Coronary artery (tissue), 2 donors: ENCODE data around the gene SMG1.
"Not testable (repeated sequence)": the region's sequence is repeated elsewhere in the genome, so short reads cannot be mapped to it uniquely, and the experiment has no call there.

Experiments
- DNase-seq: peaks from one replicate; pipeline ENCODE4 v3.0.0-alpha.2; 2017; ENCODE audit warnings: low spot score
- H3K27ac ChIP-seq, 2 donors: fragments of 200-600 bp; sonication (generic); one replicate each; pipeline ENCODE4 v1.5.1; 2016 to 2019
- H3K4me3 ChIP-seq: fragments of 200-600 bp; sonication (generic); 2 replicates; pipeline ENCODE4 v1.5.1; 2016; ENCODE audit warnings: mild to moderate bottlenecking, moderate library complexity
- TF ChIP-seq, protein P1 (sequence below): fragments of 200-600 bp; sonication (generic); IDR thresholded peaks from one replicate; pipeline ENCODE4 v1.5.1; 2019; ENCODE audit warnings: antibody characterized with exemption

Gene SMG1

GRCh38 chr16:18958621-18959029, 32.4 kb upstream of the SMG1 start:
- no peak overlapping the region for H3K27ac ChIP-seq
- TF ChIP-seq, protein P1, sequence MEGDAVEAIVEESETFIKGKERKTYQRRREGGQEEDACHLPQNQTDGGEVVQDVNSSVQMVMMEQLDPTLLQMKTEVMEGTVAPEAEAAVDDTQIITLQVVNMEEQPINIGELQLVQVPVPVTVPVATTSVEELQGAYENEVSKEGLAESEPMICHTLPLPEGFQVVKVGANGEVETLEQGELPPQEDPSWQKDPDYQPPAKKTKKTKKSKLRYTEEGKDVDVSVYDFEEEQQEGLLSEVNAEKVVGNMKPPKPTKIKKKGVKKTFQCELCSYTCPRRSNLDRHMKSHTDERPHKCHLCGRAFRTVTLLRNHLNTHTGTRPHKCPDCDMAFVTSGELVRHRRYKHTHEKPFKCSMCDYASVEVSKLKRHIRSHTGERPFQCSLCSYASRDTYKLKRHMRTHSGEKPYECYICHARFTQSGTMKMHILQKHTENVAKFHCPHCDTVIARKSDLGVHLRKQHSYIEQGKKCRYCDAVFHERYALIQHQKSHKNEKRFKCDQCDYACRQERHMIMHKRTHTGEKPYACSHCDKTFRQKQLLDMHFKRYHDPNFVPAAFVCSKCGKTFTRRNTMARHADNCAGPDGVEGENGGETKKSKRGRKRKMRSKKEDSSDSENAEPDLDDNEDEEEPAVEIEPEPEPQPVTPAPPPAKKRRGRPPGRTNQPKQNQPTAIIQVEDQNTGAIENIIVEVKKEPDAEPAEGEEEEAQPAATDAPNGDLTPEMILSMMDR: no peak
- no peak overlapping the region for H3K4me3 ChIP-seq
- no peak for DNase-seq

- H3K4me3 ChIP-seq, DNase-seq, H3K27ac ChIP-seq: not testable (repeated sequence)
Measured at GRCh38 chr16:18956658-18957241, 30.5 kb upstream of the SMG1 start.

DNA sequence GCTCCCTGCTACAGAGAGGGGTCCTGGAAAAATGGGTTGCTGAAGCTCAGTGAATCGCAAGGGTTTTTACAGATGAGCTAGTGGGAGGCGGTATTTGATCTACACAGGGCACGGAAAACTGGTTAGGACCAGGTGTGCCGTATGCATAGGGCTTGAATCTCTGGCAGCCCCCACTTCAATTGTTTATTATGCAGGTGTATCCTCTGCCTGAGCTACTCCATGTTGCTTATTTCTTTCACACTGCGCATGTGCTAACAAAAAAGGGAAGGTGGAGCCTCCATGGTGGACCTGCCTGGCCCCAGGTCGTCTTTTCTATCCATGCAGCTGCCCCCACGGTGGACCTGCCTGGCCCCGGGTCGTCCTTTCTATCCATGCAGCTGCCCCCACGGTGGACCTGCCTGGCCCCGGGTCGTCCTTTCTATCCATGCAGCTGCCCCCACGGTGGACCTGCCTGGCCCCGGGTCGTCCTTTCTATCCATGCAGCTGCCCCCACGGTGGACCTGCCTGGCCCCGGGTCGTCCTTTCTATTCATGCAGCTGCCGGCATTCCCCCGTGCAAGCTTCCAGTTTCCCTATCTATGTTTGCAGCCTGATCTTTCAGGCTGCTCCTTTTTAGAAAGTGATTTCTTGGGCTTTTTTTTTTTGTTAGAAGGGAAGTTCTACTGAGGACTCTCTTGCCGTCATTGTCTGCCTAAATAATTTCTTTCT, 29.8 kb upstream of the SMG1 start:
- H3K27ac ChIP-seq, H3K4me3 ChIP-seq, DNase-seq: not testable (repeated sequence)

DNA sequence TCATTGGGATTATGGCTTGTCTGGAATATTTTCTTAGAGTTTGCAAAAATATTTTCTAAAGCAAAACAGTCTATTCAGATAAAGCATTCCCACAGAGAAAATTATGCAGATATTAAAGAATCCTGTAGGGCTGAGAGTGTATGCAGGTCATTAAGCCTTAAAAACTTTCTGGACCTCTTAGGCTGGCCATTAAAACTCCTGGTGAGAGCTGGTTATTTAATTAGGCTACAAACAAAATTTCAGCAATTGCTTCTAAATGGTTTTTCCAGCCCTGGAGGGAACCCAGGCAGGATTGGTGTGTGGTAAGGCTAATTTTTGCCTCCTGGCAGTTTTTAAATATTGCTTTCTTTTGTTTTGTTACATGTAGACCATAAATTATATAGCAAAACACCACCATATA, 27.3 kb upstream of the SMG1 start:
- TF ChIP-seq, protein P1: no peak
- no peak overlapping the region for H3K4me3 ChIP-seq
- no peak overlapping the region for H3K27ac ChIP-seq
- no peak for DNase-seq

DNA sequence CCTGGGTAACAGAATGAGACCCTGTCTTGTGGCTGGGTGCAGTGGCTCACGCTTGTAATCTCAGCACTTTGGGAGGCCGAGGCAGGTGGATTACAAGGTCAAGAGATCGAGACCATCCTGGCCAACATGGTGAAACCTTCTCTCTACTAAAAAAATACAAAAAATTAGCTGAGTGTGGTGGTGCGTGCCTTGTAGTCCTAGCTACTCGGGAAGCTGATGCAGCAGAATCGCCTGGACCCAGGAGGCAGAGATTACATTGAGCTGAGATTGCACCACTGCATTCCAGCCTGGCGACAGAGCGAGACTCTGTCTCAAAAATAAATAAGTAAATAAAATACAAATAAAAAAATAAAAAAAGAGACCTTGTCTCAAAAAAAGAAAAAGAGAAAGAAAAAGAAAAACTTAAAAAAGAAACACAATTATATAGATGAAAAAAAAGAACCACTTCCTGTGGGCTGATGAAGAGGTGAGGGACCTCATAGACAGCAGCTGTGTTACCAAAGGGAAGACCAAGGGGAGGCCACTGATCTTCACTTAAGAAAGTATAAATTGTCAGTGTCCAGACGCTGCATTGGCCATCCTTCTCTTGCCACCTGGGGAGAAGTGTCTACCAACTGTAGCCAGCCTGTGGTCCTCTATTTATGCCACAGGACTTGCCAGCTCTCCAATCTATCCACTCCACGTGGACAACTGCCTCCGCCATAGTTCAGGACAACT, 24.4 kb upstream of the SMG1 start:
- Histone ChIP-seq H3K27ac (no peak overlapping the region), H3K4me3 (no peak overlapping the region)
- DNase-seq: no peak
- TF ChIP-seq, protein P1: no peak

DNA sequence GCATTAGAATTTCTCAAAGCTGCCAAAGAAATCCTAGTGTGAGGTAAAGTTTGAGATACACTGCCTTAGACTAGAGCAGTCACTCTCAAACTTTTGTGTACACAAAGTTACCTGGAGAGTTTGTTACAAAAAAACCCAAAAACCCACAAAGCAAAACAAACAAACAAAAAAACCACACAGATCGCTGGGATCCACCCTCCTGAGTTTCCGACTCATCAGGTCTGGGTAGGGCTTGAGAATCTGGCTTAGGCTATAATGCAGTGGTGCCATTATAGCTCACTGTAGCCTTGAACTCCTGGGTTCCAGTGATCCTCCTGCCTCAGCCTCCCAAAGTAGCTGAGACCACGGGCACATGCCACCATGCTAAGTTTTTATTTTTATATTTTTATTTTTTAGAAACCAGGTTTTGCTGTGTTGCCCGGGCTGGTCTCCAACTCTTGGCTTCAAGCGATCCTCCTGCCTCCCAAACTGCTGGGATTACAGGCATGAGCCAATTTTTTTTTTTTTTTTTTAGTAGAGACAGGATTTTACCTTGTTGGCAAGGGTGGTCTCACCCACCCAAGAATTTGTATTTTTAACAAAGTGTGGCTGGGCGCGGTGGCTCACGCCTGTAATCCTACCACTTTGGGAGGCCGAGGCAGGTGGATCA, 22.3 kb upstream of the SMG1 start:
- Histone ChIP-seq H3K4me3 (no peak overlapping the region), H3K27ac (no peak overlapping the region)
- DNase-seq: no peak
- TF ChIP-seq, protein P1: no peak

- no peak overlapping the region for H3K27ac ChIP-seq
- TF ChIP-seq, protein P1: no peak
- DNase-seq: no peak
- no peak overlapping the region for H3K4me3 ChIP-seq
Measured at GRCh38 chr16:18945233-18945632, 19.0 kb upstream of the SMG1 start.
